ENCODE measurements around the gene PHACTR1. TPM values are rescaled to one million over a fixed set of nuclear protein-coding genes. Genes with fewer than 3 reads are reported as not detected.
A peak's percentile ranks its signal among the peaks of the same experiment; 100 is the strongest.

PHACTR1 gene
- total RNA-seq, 1 experiment from 2014 or later = 11.0 TPM

DNA sequence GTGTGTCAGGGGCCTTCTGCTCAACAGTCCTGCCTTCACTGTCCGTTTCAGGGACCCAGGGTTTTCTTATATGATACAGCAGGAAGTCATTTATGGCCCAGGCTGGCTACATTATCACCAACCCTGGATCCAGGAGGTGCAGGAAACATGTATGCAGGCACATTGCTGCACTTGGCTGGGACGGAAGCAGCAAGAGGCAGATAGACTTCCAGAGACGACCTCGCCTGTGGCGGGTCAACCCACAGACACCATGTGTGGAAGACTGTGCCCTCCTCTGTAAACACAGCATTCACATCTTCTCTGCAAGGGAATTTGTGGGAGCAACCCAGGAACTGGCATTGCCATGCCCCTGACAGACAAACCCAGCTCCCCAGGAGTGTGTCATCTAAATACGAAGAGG, 568.1 kb downstream of the PHACTR1 start:
- DNase-seq (ENCODE audit: low read depth) = no peak

DNA sequence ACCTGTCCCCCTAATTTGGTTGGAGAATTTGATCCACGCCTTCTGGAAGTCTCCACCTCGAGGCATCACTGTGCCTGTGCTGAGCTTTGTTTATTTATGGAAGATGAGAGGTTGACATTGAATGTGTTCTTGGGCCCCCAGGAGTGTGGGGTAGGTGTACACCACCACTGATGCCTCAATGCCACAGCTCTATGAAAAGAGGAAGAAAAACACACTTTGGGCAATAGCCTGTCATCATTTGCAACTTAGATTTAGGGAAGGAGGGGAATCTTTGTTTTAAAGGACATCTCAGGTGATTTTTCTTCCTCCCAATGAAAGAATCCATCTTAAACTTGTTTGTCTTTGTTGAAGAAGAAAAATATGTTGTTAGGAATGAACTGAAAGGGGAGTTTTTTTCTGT, 569.1 kb downstream of the PHACTR1 start:
- no peak for DNase-seq (ENCODE audit: low read depth)

- DNase-seq (ENCODE audit: low read depth) = no peak
Measured at GRCh38 chr6:13286181-13286580, 569.6 kb downstream of the PHACTR1 start.

GRCh38 chr6:13287104-13287503, 570.5 kb downstream of the PHACTR1 start:
- DNase-seq (ENCODE audit: low read depth) = no peak

DNA sequence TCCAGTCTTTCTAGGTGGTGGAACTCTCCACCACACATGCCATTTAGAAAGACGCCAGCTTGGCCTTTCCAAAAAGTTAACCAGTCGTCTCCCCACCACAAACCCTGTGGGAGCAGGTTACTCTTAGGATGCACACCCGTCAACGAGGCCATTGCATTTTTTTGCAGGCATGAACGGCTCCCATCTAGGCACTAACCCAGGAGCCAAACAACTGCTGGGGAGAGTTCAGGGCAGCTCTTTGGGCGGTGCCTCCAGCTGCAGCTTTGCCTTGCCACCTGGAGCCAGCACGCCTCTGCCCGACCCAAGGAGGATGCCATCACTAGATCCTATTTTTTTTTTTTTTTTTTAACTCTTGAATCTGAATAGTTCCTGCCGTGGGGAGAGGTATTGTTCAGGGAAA, 571.9 kb downstream of the PHACTR1 start:
- no peak for DNase-seq (ENCODE audit: low read depth)

DNA sequence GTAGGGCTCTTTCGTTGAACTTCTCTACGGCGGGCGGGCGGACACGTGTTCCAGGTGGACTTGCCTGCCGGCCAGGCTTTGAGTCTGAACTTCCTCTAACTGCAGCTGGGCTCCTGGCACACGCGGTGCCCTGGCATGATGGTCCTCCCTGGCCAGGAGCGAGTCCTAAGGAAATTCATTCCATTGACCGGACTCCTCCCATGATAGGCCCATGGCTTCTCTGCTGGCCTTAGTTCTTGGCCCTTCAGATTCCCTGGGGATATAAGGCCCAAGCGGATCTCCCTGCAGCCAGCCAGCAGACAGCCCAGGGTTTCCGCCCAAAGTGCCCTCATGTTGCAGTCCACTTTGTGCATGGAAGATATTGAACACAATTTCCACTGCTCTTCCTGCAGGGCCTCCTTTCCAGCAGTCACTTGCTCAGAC, 572.4 kb downstream of the PHACTR1 start:
- DNase-seq (ENCODE audit: low read depth) = no peak

GRCh38 chr6:13289789-13290318, 573.3 kb downstream of the PHACTR1 start:
- DNase-seq (ENCODE audit: low read depth) = no peak

- DNase-seq (ENCODE audit: low read depth) = no peak
Measured at GRCh38 chr6:13290335-13290734, 573.8 kb downstream of the PHACTR1 start.

DNA sequence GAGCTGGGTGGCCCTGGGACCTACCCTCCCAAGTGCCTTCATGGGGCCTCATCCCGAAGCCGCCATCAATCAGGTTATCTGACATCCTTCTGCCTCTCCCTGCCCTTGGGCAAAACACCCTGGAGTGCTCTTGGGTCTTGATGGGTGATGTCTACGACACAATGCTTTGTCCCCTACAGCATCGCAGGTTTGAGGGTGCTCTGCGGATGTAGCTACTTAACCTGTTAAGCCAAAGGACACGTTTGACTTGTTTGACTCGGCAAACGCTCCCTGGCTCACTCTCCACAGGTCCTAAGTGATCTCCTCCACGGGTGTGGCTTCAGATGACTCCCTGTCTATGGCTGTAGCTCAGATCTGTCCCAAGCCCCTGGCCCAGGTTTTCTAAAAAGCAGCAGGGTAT, 576.2 kb downstream of the PHACTR1 start:
- no peak for DNase-seq (ENCODE audit: low read depth)

DNA sequence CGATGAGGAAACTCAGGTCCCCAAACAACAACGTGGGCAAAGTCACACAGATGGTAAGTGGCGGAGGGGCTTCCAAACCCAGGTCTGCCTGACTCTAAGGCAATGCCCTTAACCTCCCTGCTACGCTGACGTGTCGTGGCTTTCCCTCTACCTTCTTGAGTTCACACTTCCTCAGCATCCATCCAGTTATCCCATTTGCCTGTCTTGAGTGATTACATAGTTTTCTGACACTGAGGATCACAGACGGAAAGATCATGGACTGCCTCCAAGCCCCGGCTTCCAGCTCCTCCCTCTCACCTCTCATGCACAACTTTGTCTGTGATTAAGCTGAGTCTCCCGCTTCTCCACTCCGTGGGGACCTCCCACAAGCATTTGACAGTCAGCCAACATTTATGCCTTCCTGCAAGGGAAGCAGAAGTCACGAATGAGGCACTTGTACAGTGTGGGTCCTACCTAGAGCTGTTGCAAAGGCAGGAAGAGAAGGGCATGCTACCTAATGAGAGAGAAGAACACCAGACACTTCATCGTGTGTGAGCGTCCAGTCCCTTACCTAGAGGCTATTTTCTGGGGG, 578.0 kb downstream of the PHACTR1 start:
- no peak for DNase-seq (ENCODE audit: low read depth)

GRCh38 chr6:13295576-13295975, 579.0 kb downstream of the PHACTR1 start:
- DNase-seq (ENCODE audit: low read depth) = no peak

- DNase-seq (ENCODE audit: low read depth) = no peak
Measured at GRCh38 chr6:13296536-13296997, 580.0 kb downstream of the PHACTR1 start.

DNA sequence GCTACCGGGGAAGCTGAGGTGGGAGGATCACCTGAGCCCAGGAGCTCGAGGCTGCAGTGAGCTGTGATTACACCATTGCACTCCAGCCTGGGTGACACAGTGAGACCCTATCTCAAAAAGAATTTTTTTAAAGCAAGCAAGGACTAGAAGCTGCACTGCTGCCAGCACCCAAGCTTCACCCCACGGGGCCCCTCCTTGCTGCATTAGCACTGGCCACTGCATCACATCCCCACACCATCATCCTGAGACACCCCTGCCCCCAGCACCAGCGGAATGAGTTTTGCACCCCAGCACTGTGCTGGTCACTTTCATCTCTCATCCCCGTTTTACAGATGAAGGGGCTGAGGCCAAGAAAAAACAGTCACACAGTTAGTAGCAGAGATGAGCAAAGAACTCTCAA, 580.8 kb downstream of the PHACTR1 start:
- DNase-seq (ENCODE audit: low read depth) = no peak

DNA sequence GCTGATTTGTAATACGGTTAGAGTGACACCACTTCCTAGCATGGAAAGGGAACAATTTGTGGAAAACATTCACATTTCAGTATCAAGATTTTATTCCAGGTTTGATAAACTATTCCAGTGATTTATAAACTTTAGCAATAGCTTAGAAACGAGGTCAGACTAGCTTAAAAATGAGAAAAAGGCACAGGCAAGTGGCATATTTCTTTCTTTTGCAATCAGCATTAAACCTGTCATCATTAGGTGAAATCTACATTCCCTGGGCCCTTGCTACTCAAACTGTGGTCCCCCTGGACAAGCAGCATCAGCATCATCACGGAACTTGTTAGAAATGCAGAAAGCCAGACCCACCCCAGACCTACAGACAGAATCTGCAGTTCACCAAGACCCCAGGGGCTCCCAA, 581.9 kb downstream of the PHACTR1 start:
- DNase-seq (ENCODE audit: low read depth) = no peak

- DNase-seq (ENCODE audit: low read depth) = no peak
Measured at GRCh38 chr6:13299403-13299821, 582.8 kb downstream of the PHACTR1 start.

- no peak for DNase-seq (ENCODE audit: low read depth)
Measured at GRCh38 chr6:13299918-13300317, 583.4 kb downstream of the PHACTR1 start.

- no peak for DNase-seq (ENCODE audit: low read depth)
Measured at GRCh38 chr6:13300643-13301590, 584.4 kb downstream of the PHACTR1 start.

DNA sequence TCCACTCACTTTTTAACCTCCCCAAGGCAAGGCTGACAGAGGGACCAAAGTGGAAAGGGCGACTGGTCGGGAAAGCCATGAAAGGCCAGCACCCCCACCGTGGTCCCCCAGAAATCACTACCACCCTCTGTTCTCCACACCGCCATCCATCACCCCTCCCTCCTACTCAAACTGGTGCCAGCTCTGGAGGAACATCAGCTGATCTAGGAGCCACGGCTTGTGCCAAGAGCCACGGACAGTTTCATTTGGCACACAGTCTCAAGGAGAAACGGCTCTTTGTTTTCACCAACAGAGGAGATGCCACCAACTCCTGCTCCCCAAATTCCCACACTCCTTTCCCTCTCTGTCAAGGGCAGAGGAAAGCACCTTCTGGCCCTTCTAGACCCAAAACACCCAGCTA, 585.7 kb downstream of the PHACTR1 start:
- no peak for DNase-seq (ENCODE audit: low read depth)

DNA sequence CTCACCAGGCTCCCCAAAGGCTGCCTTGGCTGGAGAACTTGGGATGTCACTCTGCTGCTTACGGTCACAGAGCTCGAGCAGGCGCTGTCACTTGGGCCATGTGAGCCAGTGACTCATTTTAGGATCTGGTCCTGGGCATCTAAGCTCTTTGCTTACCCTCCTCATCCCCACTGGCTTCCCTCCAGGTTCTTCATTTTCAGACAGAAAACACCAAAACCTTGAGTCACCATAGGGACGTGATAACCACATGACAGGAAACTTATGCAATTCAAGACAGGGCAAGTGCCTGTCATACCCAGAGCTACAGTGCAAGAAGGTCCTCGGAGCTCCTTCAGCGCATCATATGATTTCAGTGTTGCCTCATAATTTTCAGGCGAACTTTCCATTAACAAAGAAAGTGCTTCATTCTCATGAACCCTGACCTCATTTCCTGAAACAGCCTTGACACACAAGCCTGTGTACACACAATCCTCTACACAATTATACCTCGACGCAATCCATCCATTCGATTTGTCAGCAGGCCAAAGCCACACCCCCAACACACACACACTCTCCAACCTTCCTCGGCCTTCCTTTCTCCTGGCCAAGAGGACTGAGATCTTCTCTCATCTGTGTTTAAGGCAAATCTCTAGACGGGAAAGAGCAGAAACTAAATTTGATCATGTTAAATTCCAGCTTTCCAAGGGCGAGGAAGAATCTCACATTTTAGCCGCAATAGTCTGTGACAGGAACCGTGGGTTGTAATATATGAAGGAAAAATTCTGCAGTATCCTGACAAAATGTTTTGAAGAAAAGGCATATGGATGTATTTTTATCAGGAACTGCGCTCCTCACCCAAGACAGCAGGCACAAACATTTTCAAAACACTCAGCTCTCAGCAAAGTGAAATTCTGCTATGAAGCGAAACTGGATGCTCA, 586.4 kb downstream of the PHACTR1 start:
- peak; percentile 97 for DNase-seq (ENCODE audit: low read depth)

DNA sequence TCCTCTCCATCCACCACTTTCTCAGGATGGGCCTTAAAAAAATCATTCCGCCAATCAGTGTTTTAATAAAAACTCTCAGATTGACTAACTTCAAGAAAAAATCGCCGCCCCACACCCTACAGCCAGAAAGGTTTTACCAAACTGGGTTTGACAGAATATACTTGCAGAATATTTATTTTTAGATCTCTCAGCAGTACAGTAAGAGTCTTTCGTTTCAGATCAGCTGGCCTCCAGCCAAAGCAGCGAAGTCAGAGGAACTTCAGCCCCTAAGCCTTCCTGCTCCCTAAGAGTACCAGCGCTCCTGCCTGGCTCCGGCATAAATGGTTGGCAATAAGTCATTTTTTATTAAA, 587.1 kb downstream of the PHACTR1 start:
- DNase-seq (ENCODE audit: low read depth) = peak; percentile 70

DNA sequence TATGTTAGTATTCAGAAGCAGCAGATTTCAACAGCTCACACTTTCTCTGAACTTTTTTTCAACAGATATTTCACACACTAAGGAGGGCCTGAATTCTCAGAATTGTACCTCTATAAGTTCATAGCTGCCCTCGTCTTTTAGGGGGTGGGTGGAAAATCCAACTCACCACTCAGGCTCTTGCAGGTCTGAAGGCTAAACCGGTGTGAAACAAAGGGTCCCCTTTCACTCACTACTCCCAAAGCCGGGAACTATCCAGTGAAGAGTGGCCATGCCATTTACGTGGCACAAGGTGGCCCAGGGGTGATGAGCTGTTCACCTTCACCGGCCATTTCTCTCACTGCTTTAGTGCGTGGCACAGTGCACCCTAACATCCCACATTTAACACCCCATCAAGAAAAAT, 587.5 kb downstream of the PHACTR1 start:
- no peak for DNase-seq (ENCODE audit: low read depth)

Data from LHCN-M2 (cell line).